Osteocyte (in vitro differentiated cells): Measurements from ENCODE around the gene IER3. TPM values are rescaled to one million over a fixed set of nuclear protein-coding genes. Genes with fewer than 3 reads are reported as not detected.
A peak's percentile ranks its signal among the peaks of the same experiment; 100 is the strongest.

Experiments
- DNase-seq: peaks from one replicate; pipeline ENCODE4 v3.0.0; 2021; ENCODE audit warnings: mixed read lengths; ENCODE audit not compliant: unreplicated experiment; ENCODE audit errors: extremely low spot score
- H3K27ac Mint-ChIP-seq: one replicate; pipeline ENCODE4 v1.8.0; 2021; ENCODE audit warnings: mild to moderate bottlenecking, mixed read lengths; ENCODE audit not compliant: unreplicated experiment
- H3K27me3 Mint-ChIP-seq: one replicate; pipeline ENCODE4 v1.8.0; 2021; ENCODE audit warnings: mixed read lengths; ENCODE audit not compliant: unreplicated experiment
- H3K36me3 Mint-ChIP-seq: one replicate; pipeline ENCODE4 v1.8.0; 2021; ENCODE audit warnings: mixed read lengths; ENCODE audit not compliant: unreplicated experiment
- H3K4me1 Mint-ChIP-seq: one replicate; pipeline ENCODE4 v1.8.0; 2021; ENCODE audit warnings: mixed read lengths; ENCODE audit not compliant: unreplicated experiment
- H3K4me3 Mint-ChIP-seq: one replicate; pipeline ENCODE4 v1.8.0; 2021; ENCODE audit warnings: mild to moderate bottlenecking, moderate library complexity, mixed read lengths; ENCODE audit not compliant: unreplicated experiment
- H3K9me3 Mint-ChIP-seq: one replicate; pipeline ENCODE4 v1.8.0; 2021; ENCODE audit warnings: mixed read lengths; ENCODE audit not compliant: unreplicated experiment
- total RNA-seq: library from RNA; stranded (reverse); gene quantifications from 2 replicates; pipeline ENCODE4 v1.2.1, GENCODE V29; 2021
- TF ChIP-seq, protein P1 (sequence below): fragments of 200-600 bp; sonication (generic); IDR thresholded peaks from 2 replicates; pipeline ENCODE4 v1.5.0; 2021; ENCODE audit warnings: antibody characterized with exemption, mild to moderate bottlenecking, moderate library complexity

IER3 gene
- total RNA-seq, 1 donor from 2014 or later: 418 TPM

DNA sequence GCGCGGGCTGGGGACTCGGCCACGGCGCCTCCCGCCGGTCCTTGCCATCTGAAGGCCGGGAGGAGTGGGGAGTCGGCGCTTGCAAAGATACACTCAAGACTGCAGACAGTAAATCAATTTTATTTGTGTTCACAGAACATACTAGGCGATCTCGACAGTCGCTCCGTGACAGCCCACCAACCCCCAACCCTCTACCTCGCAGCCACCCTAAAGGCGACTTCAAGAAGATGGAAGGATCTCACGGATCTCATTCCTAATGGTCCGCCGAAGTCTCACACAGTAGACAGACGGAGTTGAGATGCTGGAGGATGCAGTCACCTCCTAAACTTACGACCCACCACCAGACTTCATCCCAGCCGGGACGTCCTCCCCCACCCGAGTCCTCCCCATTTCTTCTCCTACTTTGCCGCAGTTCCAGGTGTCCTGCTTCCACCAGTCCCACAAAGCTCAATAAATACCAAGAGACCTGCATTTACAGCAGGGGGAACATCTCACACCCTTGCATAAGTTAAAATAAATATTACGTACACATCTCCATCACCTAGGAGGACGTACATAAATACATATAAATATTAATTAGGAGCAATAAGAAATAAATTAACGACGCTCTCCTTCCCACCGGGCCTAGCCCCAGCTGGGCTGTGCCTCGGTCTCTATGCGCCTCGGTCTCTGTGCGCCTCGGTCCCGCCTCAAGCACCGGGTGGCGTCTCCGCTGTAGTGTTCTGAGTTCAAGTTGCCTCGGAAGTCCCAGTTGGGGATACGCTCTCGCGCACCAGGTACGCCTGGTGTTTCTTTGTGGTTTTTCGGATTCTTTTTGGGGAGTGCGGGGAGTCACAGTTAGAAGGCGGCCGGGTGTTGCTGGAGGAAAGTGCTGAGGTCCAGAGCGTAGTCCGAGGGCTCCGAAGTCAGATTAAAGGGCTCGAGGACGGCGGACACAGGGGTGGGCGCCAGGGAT, 971 bp downstream of the IER3 start:
- Mint-ChIP-seq H3K4me3 (peak overlapping the region; percentile 99), H3K9me3 (no peaks in the 10 kb centered on the region), H3K27ac (peak overlapping the region; percentile 98), H3K36me3 (peaks cover 37% of the 10 kb centered on the region), H3K27me3 (no peaks in the 10 kb centered on the region), H3K4me1 (peaks cover 55% of the 10 kb centered on the region)
- no peak for DNase-seq
- TF ChIP-seq, protein P1, sequence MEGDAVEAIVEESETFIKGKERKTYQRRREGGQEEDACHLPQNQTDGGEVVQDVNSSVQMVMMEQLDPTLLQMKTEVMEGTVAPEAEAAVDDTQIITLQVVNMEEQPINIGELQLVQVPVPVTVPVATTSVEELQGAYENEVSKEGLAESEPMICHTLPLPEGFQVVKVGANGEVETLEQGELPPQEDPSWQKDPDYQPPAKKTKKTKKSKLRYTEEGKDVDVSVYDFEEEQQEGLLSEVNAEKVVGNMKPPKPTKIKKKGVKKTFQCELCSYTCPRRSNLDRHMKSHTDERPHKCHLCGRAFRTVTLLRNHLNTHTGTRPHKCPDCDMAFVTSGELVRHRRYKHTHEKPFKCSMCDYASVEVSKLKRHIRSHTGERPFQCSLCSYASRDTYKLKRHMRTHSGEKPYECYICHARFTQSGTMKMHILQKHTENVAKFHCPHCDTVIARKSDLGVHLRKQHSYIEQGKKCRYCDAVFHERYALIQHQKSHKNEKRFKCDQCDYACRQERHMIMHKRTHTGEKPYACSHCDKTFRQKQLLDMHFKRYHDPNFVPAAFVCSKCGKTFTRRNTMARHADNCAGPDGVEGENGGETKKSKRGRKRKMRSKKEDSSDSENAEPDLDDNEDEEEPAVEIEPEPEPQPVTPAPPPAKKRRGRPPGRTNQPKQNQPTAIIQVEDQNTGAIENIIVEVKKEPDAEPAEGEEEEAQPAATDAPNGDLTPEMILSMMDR: no peak

- Mint-ChIP-seq H3K4me1 (peaks cover 50% of the 10 kb centered on the region), H3K27ac (peak within 1 kb of the TSS; percentile 98), H3K9me3 (no peaks in the 10 kb centered on the region), H3K27me3 (no peaks in the 10 kb centered on the region), H3K4me3 (peak within 1 kb of the TSS; percentile 99), H3K36me3 (peaks cover 41% of the 10 kb centered on the region)
- DNase-seq: peak; percentile 97
- TF ChIP-seq, protein P1: no peak
Observed at GRCh38 chr6:30742316-30743098, 1.8 kb downstream of the IER3 start, which contains the start of gene FLOT1. TSS of gene FLOT1 (minus strand) at chr6:30742687. CDS start at chr6:30742189, 498 bp downstream.

- H3K4me1 Mint-ChIP-seq: peaks cover 45% of the 10 kb centered on the region
- H3K27ac Mint-ChIP-seq: peak overlapping the region; percentile 95
- no peak for DNase-seq
- no peaks in the 10 kb centered on the region for H3K27me3 Mint-ChIP-seq
- H3K4me3 Mint-ChIP-seq: peak overlapping the region; percentile 99
- H3K9me3 Mint-ChIP-seq: no peaks in the 10 kb centered on the region
- H3K36me3 Mint-ChIP-seq: peaks cover 46% of the 10 kb centered on the region
- TF ChIP-seq, protein P1: no peak
Observed at GRCh38 chr6:30741789-30742315, 2.5 kb downstream of the IER3 start.

DNA sequence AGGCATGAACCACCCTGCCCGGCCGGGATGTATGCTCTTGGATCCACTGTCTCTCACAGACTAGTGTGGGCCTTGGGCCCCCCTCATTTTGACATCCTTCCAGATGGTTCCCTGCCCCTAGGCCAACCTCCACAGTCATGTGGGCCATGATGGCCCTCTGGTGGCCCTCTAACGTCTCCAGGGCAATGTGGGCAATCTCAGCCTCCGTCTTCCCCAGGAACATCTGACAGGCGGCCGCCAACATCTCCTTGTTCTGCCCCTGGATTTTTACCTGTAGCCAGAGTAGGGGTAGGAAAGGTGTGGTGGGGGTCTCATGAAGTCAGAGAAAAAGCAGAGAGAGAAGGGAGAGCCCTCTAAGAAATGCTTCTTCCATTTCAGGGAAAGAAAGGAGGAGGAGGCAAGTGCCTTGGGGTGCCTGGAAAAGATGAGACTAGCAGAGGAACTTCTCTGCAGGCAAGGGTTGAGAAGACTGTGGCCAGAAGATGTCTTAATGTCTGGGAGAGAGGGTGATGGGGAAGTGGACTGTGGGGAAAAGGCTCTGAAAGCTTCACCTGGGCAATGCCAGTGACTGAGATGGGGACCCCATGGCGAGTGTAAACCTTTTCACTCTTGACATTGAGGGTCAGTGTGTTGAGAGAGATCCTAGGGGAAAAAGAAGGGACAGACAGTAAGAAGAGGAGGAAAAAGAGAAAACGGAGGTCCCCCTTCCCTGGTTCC, 3.1 kb downstream of the IER3 start:
- H3K27me3 Mint-ChIP-seq: no peaks in the 10 kb centered on the region

More for the DNA sequence above, 3.1 kb downstream of the IER3 start:
- Mint-ChIP-seq H3K36me3 (peaks cover 49% of the 10 kb centered on the region), H3K27ac (peak overlapping the region; percentile 95), H3K9me3 (no peaks in the 10 kb centered on the region), H3K4me1 (peaks cover 41% of the 10 kb centered on the region), H3K4me3 (peak overlapping the region; percentile 99)
- TF ChIP-seq, protein P1: no peak
- DNase-seq: no peak
